ENCODE results near the gene YDJC. TPM values are rescaled to one million over a fixed set of nuclear protein-coding genes. Genes with fewer than 3 reads are reported as not detected.
A peak's percentile ranks its signal among the peaks of the same experiment; 100 is the strongest.
"Not testable (repeated sequence)": the region's sequence is repeated elsewhere in the genome, so short reads cannot be mapped to it uniquely, and the experiment has no call there.

YDJC gene
- total RNA-seq, 1 experiment from 2014 or later, result 61.2 TPM

DNA sequence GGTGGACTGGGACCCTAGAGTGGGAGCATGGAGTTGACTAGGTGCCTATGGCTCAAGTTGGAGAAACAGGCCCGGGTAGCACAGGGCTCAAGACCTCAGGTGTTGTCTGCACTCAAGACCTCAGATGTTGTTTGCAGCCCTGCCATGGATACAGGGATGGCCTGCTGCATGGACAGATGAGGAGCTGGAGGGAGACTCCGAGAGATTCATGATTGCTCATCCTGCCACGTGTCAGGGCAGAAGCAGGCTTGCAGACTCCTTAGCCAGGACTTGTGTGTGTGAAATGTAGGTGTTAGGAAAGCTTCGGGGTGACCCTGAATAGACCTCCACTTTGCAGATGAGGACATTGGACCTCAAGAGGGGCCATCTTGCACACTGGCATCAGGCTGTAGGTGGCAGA is 3.7 kb upstream of the YDJC start:
- no peak for DNase-seq (ENCODE audit: extremely low read depth, low read depth)

DNA sequence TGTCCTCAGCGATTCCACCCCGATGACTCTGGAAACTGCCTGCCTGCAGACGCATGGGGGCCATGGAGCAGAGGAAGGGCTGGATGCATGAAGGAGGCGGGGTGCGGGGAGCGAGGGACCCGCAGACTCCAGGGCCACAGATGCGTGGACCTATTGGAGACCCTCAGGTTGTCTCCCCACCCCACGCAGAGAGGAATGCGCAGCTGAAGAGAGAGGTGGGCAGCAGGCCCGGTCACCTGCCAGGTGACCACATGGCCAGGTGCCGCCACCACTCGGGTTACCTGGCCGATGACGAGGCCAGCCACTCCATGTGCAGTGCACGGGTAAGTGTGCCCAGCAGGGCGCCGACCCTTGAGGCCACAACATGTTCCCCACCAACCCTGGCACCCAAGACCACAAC is 3.1 kb upstream of the YDJC start:
- no peak for DNase-seq (ENCODE audit: extremely low read depth, low read depth)

DNA sequence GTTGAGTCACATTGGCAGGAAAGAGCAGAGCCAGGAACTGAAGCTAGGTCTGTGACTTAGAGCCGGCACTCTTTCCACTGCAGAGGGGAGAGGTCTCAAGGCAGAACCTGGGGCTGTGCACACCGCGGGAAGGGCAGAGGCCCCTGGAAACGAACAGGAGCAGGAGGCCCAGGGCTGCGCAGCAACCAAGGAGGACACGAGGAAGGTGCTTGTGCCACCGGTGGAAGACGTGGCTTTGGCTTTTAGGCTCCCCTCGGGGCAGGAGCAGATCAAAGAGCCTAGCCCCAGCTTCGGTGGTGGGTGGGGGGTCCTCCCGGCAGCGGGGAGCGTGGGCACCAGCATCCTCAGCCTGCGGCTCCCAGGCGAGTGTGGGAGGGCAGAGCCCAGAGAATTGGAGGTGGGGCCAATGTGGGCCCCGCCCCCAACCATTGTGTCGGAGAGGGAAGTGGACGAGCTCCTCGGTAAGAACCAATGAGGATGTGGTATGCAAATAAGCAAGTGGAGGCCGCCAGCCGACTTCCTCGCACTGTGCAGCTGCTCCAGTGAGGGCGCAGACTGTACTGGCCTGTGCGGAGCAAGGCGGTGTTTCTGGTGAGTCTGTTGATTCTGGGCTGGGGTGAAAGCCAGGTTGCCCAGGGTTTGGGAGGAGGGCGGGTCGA is 2.5 kb upstream of the YDJC start, which contains the start of gene CCDC116:
TSS of gene CCDC116 (plus strand) at position 524 of the 659 bp plus-strand sequence. CDS start 422 bp downstream, outside the sequence.
- DNase-seq (ENCODE audit: extremely low read depth, low read depth), result no peak

DNA sequence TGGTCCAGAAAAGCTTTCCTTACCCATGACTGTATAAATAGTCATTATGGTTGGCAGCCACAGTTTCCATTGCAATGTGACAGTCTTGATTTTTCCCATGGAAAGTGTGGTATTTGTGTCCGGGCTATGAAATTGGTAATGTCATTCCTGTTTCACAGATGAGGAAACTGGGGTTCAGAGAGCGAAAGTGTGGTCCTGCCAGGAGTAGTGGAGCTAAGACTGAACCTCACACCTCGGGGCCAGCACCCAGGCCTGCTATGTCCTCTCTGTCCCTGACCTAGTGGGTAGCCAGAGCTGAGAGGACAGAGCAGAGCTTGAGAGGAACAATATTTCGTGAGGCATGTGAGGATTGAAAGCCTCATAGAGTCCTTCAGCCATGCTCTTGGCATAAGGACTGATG is 1.2 kb upstream of the YDJC start:
- no peak for DNase-seq (ENCODE audit: extremely low read depth, low read depth)

DNA sequence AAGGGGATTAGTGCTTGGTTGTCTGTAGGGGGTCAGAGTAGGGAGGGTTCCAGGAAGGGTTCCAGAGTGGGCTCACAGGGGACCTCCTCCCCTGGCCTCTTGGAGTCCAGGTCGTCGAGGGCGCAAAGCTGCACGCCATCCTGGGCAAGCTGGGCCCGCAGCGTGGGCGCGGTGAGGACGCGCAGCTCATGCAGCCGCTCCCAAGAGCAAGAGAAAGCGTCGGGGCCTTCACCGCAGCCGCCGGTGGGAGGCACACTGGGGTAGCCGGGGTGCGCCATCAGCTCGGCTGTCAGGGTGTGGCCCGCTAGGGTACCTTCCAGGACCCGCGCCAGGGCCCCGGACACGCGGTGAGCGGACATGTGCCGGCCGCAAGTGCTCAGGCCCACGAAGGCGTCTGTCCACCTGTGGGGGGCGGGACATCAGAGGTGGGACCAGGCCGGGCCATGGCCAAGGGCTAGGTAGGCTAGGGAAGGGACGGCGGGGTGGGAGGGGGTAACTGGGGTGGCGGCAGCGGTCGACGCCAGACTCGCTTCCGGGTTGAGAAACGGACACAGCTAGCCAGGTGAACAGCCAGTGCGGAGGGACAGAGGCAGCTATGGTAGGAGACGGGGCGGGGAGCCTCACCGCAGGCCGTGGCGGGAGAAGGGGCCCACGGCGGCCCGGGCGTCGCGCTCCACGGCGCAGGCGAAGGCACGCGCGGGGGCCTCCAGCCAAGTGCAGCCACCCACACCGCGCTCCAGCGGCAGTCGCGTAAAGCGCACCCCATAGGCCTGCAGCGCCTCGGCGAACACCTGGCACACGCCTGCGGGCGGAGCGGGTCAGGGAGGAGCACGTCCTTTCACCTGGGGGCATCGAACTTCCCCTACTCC is 1.2 kb downstream of the YDJC start:
- no peak for DNase-seq (ENCODE audit: extremely low read depth, low read depth)

DNA sequence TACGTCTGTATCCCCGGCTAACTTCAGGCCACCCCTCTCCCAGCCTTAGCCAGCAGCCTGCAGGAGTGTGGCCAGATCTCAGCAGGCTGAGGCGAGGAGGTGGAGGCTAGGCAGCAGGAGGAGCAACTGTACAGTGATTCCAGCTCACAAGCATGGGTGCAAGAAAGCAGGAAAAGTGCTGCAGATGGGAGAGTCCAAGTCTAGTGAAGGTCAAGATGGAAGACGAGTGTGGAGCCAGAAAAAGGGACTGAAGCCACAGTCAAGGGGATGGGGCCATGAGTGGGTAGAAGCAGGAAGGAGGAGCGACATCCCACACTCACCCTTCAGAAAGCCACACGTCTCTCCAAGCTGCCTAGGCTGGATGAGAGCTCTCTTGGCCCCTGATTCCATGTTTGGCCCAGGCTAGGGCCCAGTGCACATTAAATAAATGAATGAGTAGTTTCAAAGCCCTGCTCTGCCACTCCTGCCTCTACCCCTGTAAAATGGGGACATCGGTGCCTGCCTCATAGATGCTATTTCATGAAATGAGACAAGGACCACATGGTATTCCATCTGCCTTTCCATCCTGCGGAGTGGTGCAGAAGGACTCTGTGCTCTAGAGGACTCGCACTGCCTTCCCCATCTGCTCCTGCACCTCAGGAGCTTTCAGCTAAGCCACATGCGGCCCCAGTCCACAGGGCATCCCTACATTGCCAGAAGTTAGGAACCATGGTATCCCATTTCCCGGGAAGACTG is 2.9 kb downstream of the YDJC start:
- no peak for DNase-seq (ENCODE audit: extremely low read depth, low read depth)

DNA sequence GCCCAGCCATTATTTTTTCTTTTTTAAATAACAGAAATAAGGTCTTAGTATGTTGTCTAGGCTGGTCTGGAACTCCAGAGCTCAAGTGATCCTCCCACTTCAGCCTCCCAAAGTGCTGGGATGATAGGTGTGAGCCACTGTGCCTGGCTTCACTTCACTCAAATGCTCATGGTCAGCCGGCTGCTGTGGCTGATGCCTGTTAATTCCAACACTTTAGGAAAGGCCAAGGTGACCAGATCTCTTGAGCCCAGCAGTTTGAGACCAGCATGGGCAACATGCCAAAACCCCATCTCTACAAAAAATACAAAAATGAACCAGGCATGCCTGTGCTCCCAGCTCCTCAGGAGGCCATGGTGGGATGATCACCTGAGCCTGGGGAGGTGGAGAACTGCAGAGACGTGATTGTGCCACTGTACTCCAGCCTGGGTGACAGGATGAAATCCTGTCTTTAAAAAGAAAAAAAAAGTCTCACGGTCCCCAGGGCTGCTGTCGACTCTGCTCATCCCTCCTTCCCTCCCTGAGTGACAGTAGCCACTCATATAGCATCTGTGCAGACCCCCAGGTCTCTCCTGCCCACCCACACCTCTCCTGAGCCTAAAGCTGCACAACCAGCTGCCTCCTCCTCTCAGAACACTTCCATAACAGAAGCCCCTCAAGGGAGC is 3.6 kb downstream of the YDJC start:
- no peak for DNase-seq (ENCODE audit: extremely low read depth, low read depth)

DNA sequence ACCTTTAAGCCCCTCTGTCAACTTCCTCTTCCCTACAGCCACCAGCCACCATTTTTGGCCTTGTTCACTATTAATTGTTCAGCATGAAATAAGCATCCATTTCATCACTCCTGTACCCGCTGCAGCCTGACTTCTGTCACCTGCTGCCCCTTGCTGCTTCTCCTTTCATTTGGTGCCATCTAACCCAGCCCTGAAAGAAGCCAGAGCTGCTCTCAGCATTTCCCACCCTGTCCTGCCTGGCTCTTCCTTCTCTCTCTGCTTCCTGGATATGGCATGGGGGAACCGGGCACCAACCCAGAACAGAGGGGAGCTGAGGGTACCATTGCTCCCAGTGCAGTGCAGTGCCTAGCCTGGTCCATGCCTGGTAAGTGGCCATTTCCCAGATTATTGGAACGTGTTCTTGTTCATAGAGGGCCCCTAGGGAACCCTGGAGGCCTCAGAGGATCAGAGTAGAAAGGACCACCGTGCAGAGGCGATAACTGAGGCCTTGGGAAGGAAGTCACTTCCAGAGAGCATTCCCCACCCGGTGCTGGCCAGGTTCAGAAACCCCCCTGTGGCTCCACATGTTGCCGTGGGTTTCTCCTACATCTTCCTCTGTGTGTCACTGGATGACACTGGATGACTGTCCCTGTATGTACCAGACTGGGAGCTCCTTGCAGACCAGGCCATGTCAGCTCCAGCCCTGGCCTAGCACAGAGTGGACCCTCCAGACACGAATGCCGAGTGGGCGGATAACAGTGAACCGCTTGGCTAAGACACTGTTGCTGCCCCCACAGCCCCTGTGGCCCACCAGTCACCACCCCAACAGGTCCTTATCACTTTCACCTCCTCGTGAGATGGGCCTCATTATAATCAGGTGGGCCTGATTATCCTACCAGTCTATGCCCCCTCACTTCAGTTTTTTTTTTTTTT is 4.7 kb downstream of the YDJC start:
- no peak for DNase-seq (ENCODE audit: extremely low read depth, low read depth)

DNA sequence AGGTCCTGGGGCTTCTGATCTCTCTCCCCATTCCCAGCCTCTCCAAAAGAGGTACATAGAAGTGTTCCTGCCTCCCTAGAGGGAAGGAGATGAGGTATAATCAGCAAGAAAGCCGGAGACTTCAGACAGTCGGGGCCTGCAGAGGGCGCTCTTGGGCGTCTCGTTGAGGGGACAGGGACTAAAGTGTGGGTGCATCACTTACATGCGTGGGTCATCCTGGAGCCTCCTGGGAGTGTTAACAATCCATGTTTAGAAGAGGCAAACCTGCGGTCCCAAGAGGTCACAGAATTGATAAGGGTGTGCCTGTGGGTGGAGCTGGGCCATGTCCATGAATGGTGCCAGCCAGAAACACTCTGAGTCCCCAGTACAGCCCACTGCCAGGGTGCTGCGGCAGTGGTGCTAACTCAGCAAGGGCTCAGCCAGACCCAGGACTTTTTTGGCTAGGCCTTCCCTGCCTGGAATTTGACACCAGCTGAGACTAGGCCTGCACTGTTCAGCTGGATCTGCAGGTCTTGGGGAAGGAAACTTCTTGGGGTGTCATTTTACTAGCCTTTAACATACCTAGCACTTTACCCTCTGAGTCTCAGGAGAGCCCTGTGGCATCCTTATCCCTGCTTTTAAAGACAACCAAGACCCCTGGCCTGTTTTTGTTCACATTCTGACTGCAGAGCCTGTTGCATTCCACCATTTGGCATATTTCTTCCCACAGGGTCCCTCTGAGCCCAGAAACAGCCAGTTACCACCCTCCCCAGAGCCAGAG is 5.5 kb downstream of the YDJC start:
- peak; percentile 31 for DNase-seq (ENCODE audit: extremely low read depth, low read depth)

DNA sequence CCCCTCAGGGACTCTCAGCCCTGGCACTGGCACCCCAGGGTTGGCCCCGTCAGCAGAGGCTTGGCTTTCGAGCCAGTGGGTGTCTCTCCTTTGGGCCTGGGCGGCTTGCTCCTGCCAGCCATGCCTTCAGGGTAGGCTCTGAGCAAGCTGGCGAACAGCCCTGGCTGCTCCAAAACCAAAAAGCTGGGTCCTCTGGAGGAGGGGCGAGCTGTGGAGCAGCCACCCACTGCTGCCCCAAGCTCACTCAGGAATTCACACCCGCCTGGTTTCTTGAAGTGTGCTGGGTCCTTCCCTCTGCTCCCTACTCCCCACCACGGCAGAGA is 6.2 kb downstream of the YDJC start:
- no peak for DNase-seq (ENCODE audit: extremely low read depth, low read depth)

DNA sequence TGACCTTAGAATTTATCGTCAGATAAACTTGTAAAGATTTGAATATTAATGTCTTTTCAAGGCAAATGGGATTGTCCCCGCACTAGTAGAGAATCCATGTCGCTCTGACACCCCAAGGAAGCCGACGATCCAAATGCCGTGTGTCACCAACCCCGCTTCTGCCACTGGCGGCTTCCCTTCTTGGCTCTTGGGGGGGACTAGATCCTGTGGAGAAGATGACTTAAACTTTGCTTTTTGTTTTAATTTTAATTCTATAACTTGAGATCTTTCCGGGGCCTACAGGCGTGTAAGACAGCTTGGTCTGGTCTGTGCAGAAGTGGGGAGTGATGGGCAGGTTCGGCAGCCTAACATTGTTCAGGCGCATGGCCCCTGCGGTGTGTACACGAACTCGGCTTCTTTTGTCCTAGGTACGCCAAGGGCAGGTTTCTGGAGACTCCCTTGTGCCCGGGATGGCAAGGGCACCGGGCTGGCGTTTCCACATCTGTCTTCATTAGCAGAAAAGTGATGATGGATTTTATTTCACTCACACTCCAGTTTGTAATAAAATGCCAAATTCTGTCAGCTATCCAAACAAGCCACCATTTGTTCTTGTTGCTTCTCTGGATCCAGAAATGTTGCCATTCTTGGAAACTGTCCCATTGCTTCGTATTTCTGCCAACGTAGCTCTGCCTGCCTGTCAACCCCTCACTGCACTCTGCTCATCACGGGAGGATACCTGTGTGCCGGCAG is 6.7 kb downstream of the YDJC start:
- no peak for DNase-seq (ENCODE audit: extremely low read depth, low read depth)

DNA sequence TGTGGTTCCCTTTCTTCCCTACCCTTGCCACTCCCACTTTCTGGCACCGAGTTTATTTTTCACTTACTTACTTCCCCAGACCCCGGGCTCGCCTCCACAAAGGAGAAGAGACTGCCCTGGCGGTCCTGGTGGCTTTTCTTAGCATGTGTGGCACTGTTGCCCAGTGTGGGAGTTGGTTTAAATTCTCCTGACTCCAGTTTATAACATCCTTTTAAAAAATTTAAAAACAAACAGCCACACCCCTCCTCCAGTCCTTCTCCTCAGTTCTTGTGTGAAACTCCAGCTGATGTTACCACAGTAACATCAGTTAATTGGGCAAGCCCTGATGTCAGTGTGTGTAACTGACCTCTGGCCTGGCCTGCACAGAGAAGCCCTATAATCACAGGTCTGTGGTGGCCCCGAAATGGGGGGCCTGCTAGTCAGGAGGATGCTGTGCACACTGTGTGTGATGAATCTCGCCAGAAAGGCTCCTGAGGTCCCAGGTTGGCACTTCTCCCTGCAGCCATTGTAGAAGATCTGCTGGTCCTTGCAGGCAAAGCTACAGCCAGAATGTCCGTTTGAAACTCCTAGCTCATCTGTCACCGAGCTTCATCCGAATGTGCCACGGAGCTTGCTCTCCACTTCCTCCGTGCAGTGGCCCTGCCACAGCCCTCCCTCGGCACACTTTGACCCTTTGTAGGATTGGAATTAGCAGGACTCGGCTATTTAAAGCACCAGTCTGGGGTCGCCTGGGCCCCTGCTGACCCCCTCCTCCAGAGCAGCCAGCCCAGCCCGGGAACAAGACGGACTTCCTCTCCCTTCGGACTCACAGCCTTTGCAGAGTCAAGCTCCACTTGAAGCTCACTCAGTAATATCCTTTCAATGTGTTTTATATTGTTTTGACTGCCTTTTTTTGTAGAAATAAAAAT is 7.6 kb downstream of the YDJC start:
- no peak for DNase-seq (ENCODE audit: extremely low read depth, low read depth)

DNA sequence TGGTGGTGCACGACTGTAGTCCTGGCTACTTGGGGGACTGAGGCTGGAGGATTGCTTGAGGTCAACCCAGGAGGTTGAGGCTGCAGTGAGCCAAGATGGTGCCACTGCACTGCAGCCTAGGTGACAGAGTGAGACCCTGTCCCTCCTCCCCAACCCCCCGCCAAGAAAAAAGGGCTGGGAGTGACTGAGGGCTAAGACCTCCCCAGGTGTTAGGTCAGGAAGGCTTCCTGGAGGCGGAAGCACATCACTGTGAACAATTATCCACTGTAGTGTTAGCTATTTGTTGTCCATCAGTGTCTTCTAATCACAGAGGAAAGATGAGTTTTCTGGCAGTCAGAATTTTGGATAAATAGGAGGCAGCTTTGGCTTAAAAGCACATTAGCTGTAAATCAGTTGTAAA is 8.8 kb downstream of the YDJC start:
- no peak for DNase-seq (ENCODE audit: extremely low read depth, low read depth)

DNA sequence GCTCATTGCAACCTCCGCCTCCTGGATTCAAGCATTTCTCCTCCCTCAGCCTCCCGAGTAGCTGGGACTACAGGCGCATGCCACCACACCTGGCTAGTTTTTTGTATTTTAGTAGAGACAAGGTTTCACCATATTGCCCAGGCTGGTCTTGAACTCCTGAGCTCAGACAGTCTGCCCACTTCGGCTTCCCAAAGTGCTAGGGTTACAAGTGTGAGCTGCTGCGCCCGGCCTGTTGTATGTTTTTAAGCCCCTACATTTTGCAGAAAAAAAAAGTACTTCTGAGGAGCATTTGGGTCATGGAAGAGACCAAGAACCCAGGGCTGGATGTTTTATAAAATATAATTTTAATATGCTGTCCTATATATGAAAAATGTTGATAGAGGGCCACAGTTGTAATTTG is 12.5 kb downstream of the YDJC start:
- DNase-seq (ENCODE audit: extremely low read depth, low read depth), result not testable (repeated sequence)

DNA sequence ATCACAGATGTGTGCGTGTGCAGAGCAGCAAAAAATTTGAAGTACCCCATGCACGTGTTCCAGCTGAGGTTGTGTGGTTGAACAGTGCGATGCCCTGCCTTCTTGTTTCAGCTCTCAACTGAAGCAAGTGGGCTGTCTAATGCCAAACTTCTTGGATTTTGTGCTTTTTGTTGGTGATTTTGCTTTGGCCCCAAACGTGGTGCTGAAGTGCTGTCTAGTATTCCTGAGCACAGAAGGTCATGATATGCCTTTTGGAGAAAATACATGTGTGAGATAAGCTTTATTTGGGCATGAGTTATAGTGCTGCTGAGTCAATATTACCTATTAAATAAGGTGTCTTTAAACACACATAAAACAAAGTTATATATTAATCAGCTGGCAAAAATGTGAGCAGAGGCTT is 14.1 kb downstream of the YDJC start:
- DNase-seq (ENCODE audit: extremely low read depth, low read depth), result no peak

DNA sequence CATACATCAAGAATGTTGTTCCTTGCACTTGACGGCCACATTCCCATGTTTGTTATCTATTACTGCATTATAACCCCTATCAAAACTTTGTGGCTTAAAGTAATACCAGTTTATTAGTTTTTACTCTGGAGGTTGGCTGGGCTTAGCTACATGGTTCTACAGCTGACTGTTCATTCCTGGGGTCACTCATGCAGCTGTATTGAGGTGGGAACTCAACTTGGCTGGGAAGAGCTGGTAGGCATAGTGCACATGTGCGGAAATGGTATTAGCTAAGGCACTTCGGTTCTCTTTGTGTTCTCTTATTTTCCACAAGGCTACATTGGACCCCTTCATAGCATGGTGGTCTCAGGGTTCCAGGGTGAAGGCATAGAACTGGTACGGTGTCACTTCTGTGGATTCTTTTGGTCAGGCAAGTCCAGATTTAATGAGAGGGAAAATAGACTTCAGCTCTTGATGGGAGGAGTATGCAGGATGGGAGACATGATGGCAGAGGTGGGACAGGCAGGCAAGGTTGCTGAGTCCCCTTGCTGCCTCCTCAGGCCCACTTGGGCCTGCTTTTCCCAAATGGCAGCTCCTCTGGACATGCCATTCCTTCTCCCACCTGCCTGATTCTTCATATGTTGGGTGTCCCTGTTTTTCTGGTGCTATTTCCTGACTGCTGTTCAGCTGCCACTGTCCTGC is 16.1 kb downstream of the YDJC start:
- DNase-seq (ENCODE audit: extremely low read depth, low read depth), result no peak

DNA sequence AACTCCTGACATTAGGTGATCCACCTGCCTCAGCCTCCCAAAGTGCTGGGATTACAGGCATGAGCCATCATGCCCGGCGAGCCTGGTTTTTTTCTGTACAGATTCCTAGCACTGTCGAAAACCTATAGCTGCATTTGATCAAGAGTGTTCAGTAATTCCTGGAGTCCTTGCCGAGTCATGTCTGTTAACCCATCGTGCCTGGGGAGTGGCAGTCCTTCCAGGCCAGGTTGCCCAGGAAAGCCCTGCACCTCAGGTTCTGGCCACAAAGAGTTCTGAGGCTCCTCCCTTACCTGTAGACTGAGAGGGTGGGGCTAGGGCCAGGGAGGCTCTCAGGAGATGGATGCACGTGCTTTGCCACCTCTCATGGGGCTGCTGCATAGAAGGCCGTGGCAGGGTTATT is 17.0 kb downstream of the YDJC start:
- no peak for DNase-seq (ENCODE audit: extremely low read depth, low read depth)

All from NCI-H460 (cell line).